ENCODE results near the gene C20orf141. TPM values are rescaled to one million over a fixed set of nuclear protein-coding genes. Genes with fewer than 3 reads are reported as not detected.

Gene C20orf141
- total RNA-seq (2012; rRNA removed) (0.36 TPM in 1 of 2 replicates, not detected in the other), polyA plus RNA-seq (2012; rRNA removed) (0.53 and 0.91 TPM in 2 replicates), Bru-seq, nascent RNA (percentile 17 among the genes with signal in this experiment), BruChase-seq, experiment 1, labeled RNA remaining after a 6-hour chase (percentile 31 among the genes with signal in this experiment), BruChase-seq, experiment 2, labeled RNA remaining after a 2-hour chase (not detected)
- 1.5 TPM in 1 of 2 replicates, not detected in the other for polyA plus RNA-seq (2012; cell fraction: cytosol; rRNA removed)
- polyA plus RNA-seq (2012; cell fraction: nucleus; rRNA removed; ENCODE audit: low replicate concordance) = 0.72 and 1.3 TPM in 2 replicates
- long read RNA-seq = 0 reads

DNA sequence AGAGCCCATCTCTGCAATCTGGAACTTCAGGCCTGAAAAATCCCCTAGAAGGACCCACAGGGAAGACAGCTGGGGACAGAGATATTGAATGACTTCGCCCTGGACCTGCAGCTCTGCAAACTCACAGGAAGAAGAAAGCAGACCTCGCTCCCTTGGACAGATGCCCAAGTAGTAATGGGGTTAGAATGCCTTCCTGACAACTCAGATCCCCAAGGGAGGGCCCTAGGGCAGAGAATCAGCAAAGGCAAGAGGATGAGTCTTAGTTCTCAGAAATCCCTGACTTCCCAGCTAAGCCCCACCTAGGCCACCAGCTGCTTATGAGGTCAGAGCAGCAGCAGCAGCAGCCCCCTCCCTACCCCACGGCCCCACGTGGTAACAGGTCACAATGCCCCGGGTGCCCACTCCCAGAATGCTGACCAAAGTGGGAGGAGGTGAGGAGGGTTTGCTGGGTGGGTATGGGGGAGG is at the start of gene C20orf141:
TSS of gene C20orf141 (plus strand) at position 401 of the 465 bp plus-strand sequence. CDS start 198 bp downstream, outside the sequence.
- Histone ChIP-seq H3K18ac (ENCODE audit: low read depth, low read length) (peak within 1 kb of the TSS; percentile 56), H3K4me2 (ENCODE audit: low read depth, low read length) (peak within 1 kb of the TSS; percentile 23), H2AFZ (replicated peaks; ENCODE audit: low read length, poor library complexity) (peak within 1 kb of the TSS; percentile 86), H4K5ac (ENCODE audit: low read depth, low read length) (peak within 1 kb of the TSS; percentile 56), H2BK120ac (ENCODE audit: low read depth, low read length) (peak within 1 kb of the TSS; percentile 92), H2AK5ac (ENCODE audit: low read depth, low read length) (peak within 1 kb of the TSS; percentile 98), H3K27me3 (ENCODE audit: control insufficient read depth, insufficient read depth, low read length) (no peaks in the 10 kb centered on the region), H3K27ac (ENCODE audit: insufficient read depth, low read length) (peak within 1 kb of the TSS; percentile 56), H2BK5ac (ENCODE audit: low read depth, low read length, poor library complexity, severe bottlenecking) (peak within 1 kb of the TSS; percentile 62), H3K9me1 (ENCODE audit: insufficient read depth, low read length) (peaks cover 26% of the 10 kb centered on the region), H3K56ac (ENCODE audit: extremely low read depth, insufficient read depth, low read length) (peak within 1 kb of the TSS; percentile 27; the same call in 1 of the 2 replicates), H2BK15ac (ENCODE audit: low read depth, low read length) (peak within 1 kb of the TSS; percentile 77), H3K23ac (ENCODE audit: low read depth, low read length) (0 out of 2 replicates have a peak within 1 kb of the TSS, but pooled peaks have one; percentile 40), H3K4me1 (ENCODE audit: control insufficient read depth, insufficient read depth, low read length) (peaks cover 27% of the 10 kb centered on the region), H3K4me3 (ENCODE audit: insufficient read depth, low read depth, low read length) (no peak within 1 kb of the TSS), H4K91ac (ENCODE audit: insufficient read depth, low read depth, low read length) (peak within 1 kb of the TSS; percentile 69), H2BK20ac (ENCODE audit: low read depth, low read length) (peak within 1 kb of the TSS; percentile 91), H4K8ac (ENCODE audit: low read depth in 2 of 2, low read length in 2 of 2) (peak within 1 kb of the TSS; percentile 36 to 76), H3K9me3 (ENCODE audit: control insufficient read depth, insufficient read depth, low read length) (peaks cover 2% of the 10 kb centered on the region; the same call in 1 of the 2 replicates), H3K9ac (ENCODE audit: low read depth, low read length) (no peak within 1 kb of the TSS), H4K20me1 (ENCODE audit: insufficient read depth, low read length) (no peaks in the 10 kb centered on the region), H3K36me3 (ENCODE audit: control insufficient read depth, insufficient read depth, low read length) (no peaks in the 10 kb centered on the region), H3K4ac (ENCODE audit: low read depth, low read length) (peak within 1 kb of the TSS; percentile 85), H2AK9ac (replicated peaks; ENCODE audit: low read depth, low read length, poor library complexity) (peak within 1 kb of the TSS; percentile 42), H3K79me1 (ENCODE audit: low read depth in 1 of 2, low read length in 2 of 2) (0 out of 4 replicates have a peak, but pooled peaks cover 0 to 5% of the 10 kb centered on the region in 2 experiments), H3K14ac (replicated peaks; ENCODE audit: low read depth, low read length) (peak within 1 kb of the TSS; percentile 29)
- intact Hi-C loops (cut with micrococcal nuclease) = no loop called here
- in situ Hi-C loops (cut with MboI; ENCODE audit: low sequenced_read_pairs) = loop anchor here (25.0 kb wide), 1 partner anchor 702 kb away; the partner anchor contains the start of gene STK35
- BruUV-seq (replicated peaks) = no TSS peak
- DNase-seq (peak; percentile 99), ATAC-seq (ENCODE audit: low read depth) (peak; percentile 96)
- dilution Hi-C loops (cut with HindIII; ENCODE audit: low sequenced_read_pairs, unreplicated experiment) = no loop called here
- WGBS, 2 experiments (ENCODE audit: extremely low coverage in 2 of 2, insufficient read length in 1 of 2) = no CpG with 5 or more reads among the region's 5 CpGs
- CTCF ChIA-PET = no interaction called here
- POLR2A ChIA-PET (ENCODE audit: unreplicated experiment) = no interaction called here
- no peak for TF ChIP-seq RFX5 (IDR thresholded peaks at IDR 0.05; ENCODE audit: low read depth, low read length)
- TF ChIP-seq MAZ (IDR thresholded peaks at IDR 0.05; ENCODE audit: borderline replicate concordance, low read depth, low read length) = peak; percentile 81; the same call in 1 of the 2 replicates
- no peak for TF ChIP-seq SMC3 (IDR thresholded peaks at IDR 0.05; ENCODE audit: low read depth, low read length)
- TF ChIP-seq, protein P1, sequence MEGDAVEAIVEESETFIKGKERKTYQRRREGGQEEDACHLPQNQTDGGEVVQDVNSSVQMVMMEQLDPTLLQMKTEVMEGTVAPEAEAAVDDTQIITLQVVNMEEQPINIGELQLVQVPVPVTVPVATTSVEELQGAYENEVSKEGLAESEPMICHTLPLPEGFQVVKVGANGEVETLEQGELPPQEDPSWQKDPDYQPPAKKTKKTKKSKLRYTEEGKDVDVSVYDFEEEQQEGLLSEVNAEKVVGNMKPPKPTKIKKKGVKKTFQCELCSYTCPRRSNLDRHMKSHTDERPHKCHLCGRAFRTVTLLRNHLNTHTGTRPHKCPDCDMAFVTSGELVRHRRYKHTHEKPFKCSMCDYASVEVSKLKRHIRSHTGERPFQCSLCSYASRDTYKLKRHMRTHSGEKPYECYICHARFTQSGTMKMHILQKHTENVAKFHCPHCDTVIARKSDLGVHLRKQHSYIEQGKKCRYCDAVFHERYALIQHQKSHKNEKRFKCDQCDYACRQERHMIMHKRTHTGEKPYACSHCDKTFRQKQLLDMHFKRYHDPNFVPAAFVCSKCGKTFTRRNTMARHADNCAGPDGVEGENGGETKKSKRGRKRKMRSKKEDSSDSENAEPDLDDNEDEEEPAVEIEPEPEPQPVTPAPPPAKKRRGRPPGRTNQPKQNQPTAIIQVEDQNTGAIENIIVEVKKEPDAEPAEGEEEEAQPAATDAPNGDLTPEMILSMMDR (conservative IDR thresholded peaks at IDR 0.05; ENCODE audit: low read depth, low read length) = no peak
- TF ChIP-seq MAFK (IDR thresholded peaks at IDR 0.05; ENCODE audit: low read depth, low read length) = peak; percentile 28; the same call in 1 of the 2 replicates
- 0 out of 2 replicates have a peak, but pooled peaks have one; percentile 6 for TF ChIP-seq RAD21 (IDR thresholded peaks at IDR 0.05; ENCODE audit: low read length)
- TF ChIP-seq MXI1 (IDR thresholded peaks at IDR 0.05; ENCODE audit: borderline replicate concordance, low read depth, low read length) = no peak
- no peak for TF ChIP-seq NFE2L2 (IDR thresholded peaks at IDR 0.05; ENCODE audit: low read depth, low read length)
- no peak for TF ChIP-seq POLR2A (IDR thresholded peaks at IDR 0.05; ENCODE audit: low read depth, low read length)
- TF ChIP-seq CEBPB (IDR thresholded peaks at IDR 0.05; ENCODE audit: low read depth, low read length) = no peak
- TF ChIP-seq BHLHE40 (IDR thresholded peaks at IDR 0.05; ENCODE audit: low read depth, low read length) = peak; percentile 38; the same call in 1 of the 2 replicates
- no peak for TF ChIP-seq RCOR1 (IDR thresholded peaks at IDR 0.05; ENCODE audit: insufficient replicate concordance, low read length)
- peak; percentile 45; the same call in 1 of the 2 replicates for TF ChIP-seq FOS (IDR thresholded peaks at IDR 0.05; ENCODE audit: low read depth, low read length)
- TF ChIP-seq ELK1 (IDR thresholded peaks at IDR 0.05; ENCODE audit: borderline replicate concordance, low read depth, low read length) = no peak
- TF ChIP-seq CHD1 (IDR thresholded peaks at IDR 0.05; ENCODE audit: low read depth, low read length) = no peak
